Superior temporal gyrus (tissue), 1 donor: ENCODE measurements around the gene SNRNP48.

Source experiments
- DNase-seq: peaks from one replicate; pipeline ENCODE4 v3.0.0-alpha.2; 2016; ENCODE audit errors: extremely low spot score

The SNRNP48 gene, protein sequence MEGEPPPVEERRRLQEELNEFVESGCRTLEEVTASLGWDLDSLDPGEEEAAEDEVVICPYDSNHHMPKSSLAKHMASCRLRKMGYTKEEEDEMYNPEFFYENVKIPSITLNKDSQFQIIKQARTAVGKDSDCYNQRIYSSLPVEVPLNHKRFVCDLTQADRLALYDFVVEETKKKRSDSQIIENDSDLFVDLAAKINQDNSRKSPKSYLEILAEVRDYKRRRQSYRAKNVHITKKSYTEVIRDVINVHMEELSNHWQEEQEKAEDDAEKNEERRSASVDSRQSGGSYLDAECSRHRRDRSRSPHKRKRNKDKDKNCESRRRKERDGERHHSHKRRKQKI

DNA sequence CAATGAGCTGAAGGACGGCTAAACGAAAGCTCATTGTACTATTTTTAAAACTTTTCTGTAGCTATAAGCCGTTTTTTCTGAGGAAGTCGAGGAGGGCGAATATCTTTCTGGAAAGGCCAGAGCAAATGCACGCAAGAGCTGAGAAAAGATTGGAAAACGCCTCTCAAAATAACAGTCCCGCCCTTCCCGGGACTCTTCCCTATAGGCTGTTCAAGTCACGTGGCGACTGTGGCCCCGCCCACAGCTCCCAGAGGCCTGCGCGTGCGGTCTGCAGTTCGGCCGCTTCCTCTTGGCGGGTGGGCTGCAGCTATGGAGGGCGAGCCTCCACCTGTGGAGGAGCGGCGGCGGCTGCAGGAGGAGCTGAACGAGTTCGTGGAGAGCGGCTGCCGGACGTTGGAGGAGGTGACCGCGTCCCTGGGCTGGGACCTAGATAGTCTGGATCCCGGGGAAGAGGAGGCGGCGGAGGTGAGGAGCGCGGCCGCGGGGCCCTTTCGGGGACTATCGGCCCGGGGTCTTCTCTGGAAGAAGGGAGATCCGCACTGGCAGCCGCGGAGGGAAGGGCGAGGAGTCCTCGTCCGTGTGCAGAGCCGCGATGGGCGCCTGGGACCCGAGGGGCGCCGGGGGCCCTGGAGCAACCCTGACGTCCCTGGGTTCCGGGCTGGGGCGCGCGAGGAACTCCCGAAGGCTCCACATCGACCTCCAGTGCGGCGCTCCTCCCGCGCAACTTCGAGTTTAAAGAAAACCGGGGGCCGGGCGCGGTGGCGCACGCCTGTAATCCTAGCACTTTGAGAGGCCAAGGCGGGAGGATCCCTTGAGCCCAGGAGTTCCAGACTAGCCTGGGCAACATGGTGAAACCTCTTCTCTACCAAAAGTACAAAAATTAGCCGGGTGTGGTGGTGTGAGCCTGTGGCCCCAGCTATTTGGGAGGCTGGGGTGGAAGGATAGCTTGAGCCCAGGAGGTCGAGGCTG lies at the start of gene SNRNP48:
Gene SNRNP48, plus strand, starts transcription at position 250 of the 969 bp plus-strand sequence. Its CDS starts 60 bp downstream, at position 310.
- peak; percentile 98 for DNase-seq

DNA sequence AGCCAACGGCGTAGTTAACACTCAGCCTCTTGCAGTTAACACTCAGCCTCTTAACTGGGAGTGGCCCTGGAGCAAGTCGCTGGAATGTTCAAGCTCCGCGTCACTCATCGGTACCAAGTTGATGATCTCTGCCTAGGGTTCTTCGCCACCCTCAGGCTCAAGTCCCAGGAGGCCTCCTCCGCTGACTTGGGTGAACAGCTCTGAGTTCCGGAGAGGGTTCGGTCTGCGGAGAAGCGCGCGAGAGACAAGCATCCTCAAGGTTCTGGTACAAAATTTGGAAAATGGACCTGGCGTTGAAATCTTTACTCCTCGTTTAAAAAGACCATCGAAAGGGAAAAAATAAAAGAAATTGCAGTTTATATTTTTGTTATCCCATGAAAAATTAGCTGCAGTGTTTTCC lies 49.4 kb upstream of the SNRNP48 start:
- no peak for DNase-seq

DNA sequence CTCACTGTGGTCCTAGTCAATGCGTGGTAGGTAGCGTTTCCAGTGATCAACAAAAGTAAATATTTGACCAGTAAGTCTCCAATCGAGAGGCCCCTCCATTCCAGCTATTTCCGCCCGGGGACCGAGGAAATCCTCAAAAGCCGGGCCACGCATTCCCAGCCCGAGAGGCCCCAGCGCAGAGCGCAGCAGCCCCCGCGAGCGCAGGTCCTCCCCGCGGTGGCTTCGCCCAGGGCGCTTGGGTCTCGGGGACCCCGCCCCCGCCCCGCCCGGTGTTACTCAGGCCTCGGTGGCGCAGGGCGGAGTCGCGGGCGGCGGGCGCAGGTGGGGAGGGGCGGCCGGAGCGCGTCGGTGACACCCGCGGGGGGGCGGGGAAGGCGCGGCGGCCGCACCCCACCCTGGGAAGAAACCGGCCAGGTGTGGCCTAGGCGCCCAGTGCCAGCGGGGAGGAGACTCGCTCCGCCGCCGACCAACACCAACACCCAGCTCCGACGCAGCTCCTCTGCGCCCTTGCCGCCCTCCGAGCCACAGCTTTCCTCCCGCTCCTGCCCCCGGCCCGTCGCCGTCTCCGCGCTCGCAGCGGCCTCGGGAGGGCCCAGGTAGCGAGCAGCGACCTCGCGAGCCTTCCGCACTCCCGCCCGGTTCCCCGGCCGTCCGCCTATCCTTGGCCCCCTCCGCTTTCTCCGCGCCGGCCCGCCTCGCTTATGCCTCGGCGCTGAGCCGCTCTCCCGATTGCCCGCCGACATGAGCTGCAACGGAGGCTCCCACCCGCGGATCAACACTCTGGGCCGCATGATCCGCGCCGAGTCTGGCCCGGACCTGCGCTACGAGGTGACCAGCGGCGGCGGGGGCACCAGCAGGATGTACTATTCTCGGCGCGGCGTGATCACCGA lies 48.6 kb upstream of the SNRNP48 start, which contains the start of gene DSP:
Gene DSP, plus strand, starts transcription at position 497 of the 890 bp plus-strand sequence. Its CDS starts 245 bp downstream, at position 742.
- no peak for DNase-seq

DNA sequence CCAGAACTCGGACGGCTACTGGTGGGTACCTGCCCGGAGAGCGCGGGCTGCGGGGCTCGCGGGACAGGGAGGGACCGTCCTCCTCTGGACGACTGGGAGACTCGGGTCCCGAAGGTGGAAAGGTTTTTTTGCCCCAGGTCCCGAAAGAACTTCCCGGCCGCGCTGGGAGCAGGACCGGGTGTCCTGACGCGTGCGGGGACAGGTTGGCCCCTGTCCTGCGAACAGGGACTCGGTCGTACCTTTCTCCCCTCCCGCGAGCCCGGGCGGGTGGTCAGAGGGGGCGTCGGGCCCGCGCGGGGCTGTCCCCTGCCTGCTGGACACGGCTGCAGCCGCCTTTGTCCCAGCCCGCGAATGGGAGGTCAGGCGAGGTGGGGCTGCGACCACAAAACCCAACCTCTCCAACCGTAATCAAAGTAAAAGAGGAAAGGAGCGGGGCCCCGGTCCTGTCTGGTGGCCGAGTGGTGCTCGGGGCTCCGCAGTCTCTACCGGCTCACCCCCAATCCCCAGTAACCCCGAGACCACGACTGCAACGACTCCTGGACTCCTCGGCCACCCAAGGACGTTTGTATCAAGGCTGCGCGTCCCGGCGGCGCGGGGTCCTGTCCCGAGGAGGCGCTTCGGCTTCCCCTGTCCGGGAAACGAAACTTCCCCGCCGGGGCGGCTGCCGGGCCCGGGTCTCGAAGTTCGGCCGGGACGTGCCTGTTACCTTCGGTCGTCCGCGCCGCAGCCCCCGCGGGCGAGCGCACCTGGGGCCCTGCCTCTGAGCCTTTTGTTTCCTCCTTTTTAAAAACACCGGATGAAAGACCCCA lies 47.7 kb upstream of the SNRNP48 start:
- no peak for DNase-seq

DNA sequence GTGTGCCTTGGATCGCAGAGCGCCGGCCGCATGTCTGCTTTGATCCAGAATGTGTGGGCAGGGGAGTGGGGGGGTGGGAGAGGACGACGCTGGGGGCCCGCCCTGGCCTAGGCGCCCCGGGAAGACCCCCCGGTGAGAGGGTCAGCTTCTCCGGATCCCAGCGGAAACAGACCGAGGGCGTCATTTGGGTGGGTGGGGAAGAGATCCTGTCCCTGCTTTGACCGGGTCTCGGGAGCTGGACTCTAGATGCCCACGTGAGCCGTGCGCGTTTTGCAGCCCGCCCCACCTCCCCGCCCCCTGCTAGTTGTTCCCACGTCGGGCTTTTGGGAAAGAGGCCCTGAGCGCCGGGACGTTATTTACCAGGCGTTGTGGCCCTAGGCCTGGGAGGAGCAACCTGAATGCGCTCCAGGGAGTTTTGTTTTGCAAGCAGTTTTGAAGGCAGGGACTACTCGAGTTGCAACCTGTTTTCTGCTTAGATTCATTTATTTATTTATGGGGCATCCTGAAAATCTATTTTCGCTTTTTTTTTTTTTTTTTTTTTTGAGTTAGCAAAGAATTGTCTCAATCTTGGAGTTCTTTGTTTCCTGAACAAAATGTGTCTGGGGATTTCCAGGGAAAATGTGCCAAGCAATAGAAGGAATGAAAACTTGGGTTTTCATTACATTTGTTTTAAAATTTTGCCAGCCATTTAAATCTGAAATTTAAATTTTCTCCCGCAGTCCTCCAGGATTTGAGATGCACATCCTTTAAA lies 46.9 kb upstream of the SNRNP48 start:
- no peak for DNase-seq

DNA sequence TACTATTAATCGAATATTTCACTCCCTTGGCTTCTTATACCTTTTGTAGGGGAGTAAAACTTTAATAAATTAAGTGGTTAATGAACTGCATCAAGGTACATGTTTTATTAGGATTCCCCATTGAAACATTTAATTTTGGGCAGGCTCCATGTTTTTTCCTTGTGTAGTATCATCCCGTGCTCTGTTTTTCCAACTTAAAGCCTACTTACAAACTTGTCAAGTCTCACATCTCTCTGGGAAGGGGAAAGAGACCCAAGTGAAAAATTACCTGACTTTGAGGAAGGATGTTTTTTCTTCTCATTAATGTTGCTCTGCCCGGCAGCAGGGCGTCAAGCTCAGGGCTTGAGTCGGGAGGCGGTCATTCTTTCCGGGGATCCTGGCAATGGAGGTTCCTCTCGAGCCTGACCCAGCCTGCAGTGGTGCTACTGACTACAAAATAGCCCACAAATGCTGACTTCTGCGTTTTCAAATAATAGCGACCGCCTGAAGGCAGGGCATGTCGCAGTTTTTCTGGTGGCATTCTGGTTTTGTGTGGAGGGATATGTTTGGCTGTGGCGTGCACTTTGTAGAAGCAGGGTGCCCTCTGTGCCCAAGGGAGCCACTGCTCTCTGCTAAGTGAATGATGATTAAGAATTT lies 46.1 kb upstream of the SNRNP48 start:
- DNase-seq, result no peak

DNA sequence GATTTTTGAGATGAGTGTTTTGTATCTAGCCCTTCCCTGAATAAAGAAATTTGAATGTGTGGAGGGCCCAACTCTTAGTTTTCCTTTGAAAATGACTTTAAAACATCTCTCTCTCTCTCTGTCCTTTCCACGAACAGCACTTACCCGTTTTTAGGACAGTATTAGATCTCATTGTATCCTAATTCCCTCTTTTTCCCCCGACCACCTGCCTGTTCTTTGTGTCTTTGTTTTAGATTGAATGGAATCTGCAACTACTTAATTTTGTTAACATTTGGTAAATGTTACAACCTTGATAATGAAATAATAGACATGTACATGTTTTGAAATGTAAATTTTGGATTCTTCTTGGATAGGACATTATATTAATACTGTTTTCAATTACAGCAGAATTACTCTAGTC lies 45.4 kb upstream of the SNRNP48 start:
- no peak for DNase-seq

DNA sequence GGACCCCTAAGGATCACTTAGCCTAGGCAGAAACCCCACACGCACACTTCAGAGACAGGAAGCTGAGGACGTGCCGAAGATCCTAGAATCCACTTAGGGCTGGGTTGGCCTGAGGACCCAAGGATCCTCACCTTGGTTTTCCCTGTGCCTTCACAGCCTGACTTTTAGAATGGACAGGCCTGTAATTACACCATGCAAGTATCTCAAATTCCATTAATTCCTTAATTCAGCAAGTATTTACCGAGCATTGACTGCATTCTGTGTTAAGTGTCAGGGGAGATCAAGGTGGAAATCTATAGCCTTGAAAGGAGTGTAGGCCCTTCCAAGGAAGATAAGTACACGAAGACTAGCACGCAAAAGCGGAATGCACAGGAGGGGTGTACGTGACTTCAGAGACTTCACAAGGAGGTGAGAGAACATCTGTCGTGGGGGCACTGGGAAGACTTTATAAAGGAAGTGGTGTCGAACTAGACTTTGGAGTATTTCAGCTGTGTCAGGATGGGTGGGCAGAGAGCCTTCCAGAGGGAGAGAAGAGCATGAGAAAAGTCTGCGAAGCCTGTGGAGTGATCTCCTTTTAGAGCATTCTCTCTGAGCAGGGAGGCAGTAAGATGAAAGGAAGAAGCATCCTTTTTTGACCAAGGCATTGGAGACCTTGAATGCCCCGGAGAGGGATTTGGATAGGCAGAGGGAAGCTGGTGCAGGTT lies 44.5 kb upstream of the SNRNP48 start:
- no peak for DNase-seq

DNA sequence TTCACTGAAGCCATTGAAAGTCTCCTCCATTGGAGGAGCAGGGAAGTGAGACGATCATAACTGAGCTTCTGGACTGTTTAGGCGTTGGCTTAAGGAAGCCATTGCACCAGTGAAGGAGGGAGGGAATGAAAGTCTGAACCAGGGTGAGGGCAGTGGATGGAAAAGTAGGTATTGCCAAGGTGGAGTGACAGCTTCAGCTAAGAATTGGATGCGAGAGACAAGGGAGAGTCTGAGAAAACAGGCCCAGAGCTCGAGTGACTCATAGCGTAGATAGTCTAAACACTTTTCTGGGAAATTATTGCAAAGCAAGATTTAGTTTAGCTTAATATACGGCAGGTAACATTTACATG lies 44.0 kb upstream of the SNRNP48 start:
- DNase-seq, result no peak

DNA sequence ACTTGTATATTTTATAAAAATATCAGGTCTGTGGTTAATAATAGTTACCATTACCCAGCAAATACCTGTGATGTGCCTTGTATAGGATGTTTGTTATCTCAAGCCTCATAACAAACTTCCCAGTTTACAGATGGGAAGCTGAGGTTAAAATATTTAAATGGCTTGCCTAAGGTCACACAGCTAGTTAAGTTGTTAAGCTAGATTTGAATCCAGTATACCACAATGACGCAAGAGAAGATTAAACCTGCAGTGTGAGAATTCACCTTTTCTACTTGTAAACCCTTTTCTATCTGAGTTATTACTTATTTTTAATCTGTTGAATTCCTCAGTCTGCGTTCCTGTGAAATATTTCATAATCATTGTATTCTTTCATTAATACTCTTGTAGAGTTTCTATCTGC lies 43.6 kb upstream of the SNRNP48 start:
- DNase-seq, result no peak

DNA sequence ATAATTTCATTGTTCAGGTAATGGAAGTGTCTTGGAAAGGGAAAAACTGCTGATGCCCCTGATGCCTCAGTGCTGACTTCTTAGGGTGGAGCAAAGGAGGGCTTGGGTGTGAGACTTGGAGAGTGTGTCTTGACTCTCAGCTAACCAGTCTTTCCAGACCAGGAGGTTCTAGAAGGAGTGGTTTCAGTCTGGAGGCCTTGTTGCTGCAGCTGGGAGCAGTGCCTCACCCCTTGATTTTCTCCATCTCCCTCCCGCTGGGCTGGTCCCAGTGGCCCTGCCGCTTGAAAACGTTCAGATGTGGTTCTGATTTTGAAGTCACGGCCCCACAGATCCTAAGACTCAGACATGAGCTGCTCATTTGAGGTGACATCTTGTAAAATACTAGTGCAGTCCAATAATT lies 43.1 kb upstream of the SNRNP48 start:
- no peak for DNase-seq

DNA sequence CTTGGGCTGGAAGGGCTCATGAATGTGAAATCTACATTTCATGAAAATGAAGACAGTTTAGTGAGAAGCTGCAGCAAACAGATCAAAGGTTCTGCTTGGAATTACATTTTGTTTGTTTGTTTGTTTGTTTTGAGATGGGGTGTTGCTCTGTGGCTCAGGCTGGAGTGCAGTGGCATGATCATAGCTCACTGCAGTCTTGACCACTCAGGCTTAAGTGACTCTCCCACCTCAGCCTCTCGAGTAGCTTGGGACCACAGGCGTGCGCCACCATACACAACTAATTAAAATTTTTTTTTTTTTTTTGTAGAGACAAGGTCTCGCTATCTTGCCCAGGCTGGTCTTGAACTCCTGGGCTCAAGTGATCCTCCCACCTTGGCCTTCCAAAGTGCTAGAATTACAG lies 42.7 kb upstream of the SNRNP48 start:
- no peak for DNase-seq

DNA sequence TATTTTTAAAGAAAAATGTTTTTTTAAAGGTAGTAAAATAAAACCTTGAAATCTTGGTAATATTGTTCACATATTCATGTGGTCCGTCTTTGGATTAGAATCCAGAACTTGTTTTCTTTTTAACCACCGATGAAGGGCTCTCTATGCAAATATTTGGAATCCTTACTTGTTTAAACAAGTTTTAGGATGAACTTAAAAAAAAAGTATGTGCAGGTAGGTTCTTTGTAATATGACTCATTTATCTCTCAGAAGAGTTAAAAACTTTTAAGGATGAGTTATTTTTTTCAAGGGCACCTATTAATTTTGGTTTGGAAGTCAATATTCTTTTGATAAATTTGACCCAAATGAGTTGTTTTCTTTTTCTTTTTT lies 39.6 kb upstream of the SNRNP48 start:
- DNase-seq, result no peak

DNA sequence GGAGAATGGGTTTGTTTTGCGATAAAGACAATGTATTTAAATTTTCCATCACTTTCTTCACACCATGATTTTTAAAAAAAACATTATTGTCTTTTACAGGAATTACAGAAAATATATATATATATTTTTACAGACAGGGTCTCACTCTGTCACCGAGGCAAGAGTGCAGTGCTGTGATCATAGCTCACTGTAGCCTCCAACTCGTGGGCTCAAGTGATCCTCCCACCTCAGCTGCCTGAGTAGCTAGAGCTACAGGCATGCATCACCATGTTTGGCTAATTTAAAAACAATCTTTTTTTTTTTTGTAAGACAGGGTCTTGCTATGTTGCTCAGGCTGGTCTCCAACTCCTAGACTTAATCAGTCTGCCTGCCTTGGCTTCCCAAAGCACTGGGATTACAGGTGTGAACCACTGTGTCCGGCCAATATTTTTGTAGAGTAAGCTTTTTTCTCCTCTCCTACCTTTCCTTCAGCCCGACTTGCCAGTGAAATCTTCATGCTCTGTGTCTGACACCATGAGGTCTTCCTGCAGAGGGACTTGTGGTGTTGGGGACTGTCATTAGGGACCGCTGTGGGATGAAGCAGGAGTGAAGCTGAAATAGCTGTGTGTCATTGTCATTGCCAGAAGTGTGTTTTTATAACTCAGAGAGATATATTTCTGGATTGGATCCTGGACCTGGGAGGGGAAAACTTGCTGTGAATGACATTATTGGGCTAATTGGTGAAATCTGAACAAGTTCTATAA lies 35.3 kb upstream of the SNRNP48 start:
- DNase-seq, result no peak

DNA sequence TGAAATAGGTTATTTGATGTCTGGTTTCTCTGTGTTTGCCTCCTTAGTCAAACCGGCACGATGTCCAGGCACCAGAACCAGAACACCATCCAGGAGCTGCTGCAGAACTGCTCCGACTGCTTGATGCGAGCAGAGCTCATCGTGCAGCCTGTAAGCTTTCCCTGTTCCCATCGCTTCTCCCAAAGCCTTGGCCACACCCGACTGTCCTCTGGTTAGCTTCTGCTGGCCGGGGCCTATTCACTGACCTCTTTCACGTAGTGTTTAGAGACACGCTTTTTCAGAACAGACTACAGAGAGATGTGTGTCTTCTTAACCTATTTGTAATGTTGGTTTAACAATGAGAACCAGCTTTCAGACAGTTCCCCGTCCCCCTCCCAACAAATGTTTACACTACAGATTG lies 34.3 kb upstream of the SNRNP48 start:
- no peak for DNase-seq

DNA sequence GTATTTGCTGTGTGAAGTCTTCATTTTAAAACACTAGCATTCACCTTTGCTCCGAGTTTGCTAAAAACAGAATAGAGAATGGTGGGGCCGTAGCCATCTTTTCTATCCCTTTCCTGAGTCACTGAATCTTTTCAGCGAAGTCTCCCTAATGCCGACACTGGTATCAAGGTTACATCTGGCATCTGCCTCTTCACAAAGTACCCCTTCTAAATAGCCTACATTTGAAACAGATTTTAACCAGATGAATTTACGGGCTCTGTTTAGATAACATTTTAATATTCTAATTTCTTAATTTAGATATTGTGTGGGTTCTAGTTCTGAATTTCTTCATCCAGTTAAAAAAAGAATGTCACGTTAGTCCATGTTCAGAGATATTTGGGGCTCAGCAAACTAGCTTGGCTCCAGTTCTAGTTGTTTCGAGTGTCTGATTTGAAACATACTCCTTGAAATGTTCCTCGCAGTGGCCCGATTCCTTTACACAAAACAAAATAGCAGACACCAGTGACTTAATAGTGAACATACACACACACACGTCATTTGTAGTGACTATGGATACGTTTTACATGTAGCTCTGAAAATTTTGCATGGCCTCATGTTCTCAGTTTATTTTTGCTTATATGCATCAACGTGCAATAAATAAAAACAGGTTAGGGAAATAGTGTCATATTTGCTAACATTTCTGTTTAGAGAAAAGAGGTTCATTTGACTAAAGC lies 33.4 kb upstream of the SNRNP48 start:
- no peak for DNase-seq

DNA sequence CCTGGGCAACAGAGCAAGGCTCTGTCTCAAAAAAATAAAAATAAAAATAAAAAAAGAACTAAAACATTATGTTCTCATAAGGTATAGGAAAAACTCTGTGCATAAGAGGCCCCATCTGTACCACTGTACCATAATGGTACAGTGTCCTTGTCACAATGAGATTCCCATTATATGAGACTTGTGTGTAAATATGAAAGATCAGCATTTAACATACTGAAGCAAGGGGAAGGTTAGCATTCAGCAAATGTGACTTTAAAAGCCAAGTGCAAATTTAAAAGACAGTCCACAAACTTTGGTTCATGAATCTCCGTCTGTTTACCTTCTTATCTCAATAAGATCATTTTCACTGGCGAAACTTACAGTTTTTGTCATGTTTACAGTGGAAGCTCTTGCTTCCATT lies 32.3 kb upstream of the SNRNP48 start:
- no peak for DNase-seq

DNA sequence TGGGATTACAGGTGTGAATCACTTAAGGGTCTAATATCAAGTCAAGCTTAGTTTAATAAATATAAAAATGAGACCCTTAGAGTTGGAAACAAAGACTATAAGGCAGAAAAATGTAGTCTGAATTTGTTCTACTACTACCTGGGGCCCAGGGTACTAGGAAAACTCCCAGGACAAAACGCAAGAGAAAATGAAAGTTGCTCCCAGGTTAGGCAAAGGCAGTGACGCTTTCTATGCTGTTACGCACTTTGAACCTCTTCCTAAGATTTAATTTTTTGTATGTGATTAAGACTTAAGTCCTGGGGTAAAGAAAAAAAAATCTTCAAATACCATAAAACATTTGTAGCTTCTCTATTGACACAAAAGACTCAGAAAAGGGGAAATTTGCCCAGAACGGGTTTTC lies 31.2 kb upstream of the SNRNP48 start:
- no peak for DNase-seq
